Measurements from ENCODE around the gene MARK2.

Gene MARK2

GRCh38 chr11:63887386-63887999, 48.6 kb downstream of the MARK2 start:
- no peak overlapping the region for H3K4me3 ChIP-seq (ENCODE audit: low read depth, low read length)
- TF ChIP-seq CTCF (IDR thresholded peaks at IDR 0.05; ENCODE audit: borderline replicate concordance, insufficient read depth, low read depth, low read length), result no peak

GRCh38 chr11:63888170-63889086, 49.5 kb downstream of the MARK2 start:
- peak overlapping the region; percentile 53 for H3K4me3 ChIP-seq (ENCODE audit: low read depth, low read length)
- TF ChIP-seq CTCF (IDR thresholded peaks at IDR 0.05; ENCODE audit: borderline replicate concordance, insufficient read depth, low read depth, low read length), result no peak

- no peak for TF ChIP-seq CTCF (IDR thresholded peaks at IDR 0.05; ENCODE audit: borderline replicate concordance, insufficient read depth, low read depth, low read length)
- H3K4me3 ChIP-seq (ENCODE audit: low read depth, low read length), result no peak overlapping the region
Observed at GRCh38 chr11:63889344-63889743, 50.4 kb downstream of the MARK2 start.

GRCh38 chr11:63890368-63890767, 51.5 kb downstream of the MARK2 start:
- no peak overlapping the region for H3K4me3 ChIP-seq (ENCODE audit: low read depth, low read length)
- TF ChIP-seq CTCF (IDR thresholded peaks at IDR 0.05; ENCODE audit: borderline replicate concordance, insufficient read depth, low read depth, low read length), result no peak

- no peak for TF ChIP-seq CTCF (IDR thresholded peaks at IDR 0.05; ENCODE audit: borderline replicate concordance, insufficient read depth, low read depth, low read length)
- no peak overlapping the region for H3K4me3 ChIP-seq (ENCODE audit: low read depth, low read length)
Observed at GRCh38 chr11:63892228-63892627, 53.3 kb downstream of the MARK2 start.

GRCh38 chr11:63893355-63893754, 54.4 kb downstream of the MARK2 start:
- H3K4me3 ChIP-seq (ENCODE audit: low read depth, low read length), result no peak overlapping the region
- no peak for TF ChIP-seq CTCF (IDR thresholded peaks at IDR 0.05; ENCODE audit: borderline replicate concordance, insufficient read depth, low read depth, low read length)

- no peak overlapping the region for H3K4me3 ChIP-seq (ENCODE audit: low read depth, low read length)
- TF ChIP-seq CTCF (IDR thresholded peaks at IDR 0.05; ENCODE audit: borderline replicate concordance, insufficient read depth, low read depth, low read length), result no peak
Observed at GRCh38 chr11:63896071-63896470, 57.2 kb downstream of the MARK2 start.

Measured in GM12875 (cell line).